SK-N-SH treated with all-trans-retinoic acid at 6 μM for 48 hours (cell line): ENCODE data around the gene PDS5B.
A peak's percentile ranks its signal among the peaks of the same experiment; 100 is the strongest.

Experiments used
- ATAC-seq: fragments of 200-7000 bp; cut with Tn5 transposase; 3 replicates; pipeline ENCODE4 v1.9.1; 2020; ENCODE audit warnings: mild to moderate bottlenecking, moderate library complexity
- ARNTL ChIP-seq: fragments of 450-650 bp; formaldehyde crosslinking; IDR thresholded peaks from 2 replicates; pipeline ENCODE4 v1.5.0; 2020; ENCODE audit warnings: low read depth, mild to moderate bottlenecking, moderate library complexity, borderline replicate concordance
- BACH2 ChIP-seq: fragments of 250-450 bp; sonication (Bioruptor Pico); IDR thresholded peaks from 2 replicates; pipeline ENCODE4 v1.9.0; 2021; ENCODE audit warnings: mild to moderate bottlenecking, borderline replicate concordance
- CREB5 ChIP-seq: fragments of 250-450 bp; sonication (Bioruptor Pico); IDR thresholded peaks from 2 replicates; pipeline ENCODE4 v1.5.1; 2020; ENCODE audit warnings: low read depth, mild to moderate bottlenecking, moderate library complexity
- CSDC2 ChIP-seq: fragments of 250-450 bp; sonication (Bioruptor Pico); IDR thresholded peaks from 2 replicates; pipeline ENCODE4 v1.5.0; 2020; ENCODE audit warnings: mild to moderate bottlenecking, moderate library complexity
- CSRNP3 ChIP-seq: fragments of 250-450 bp; sonication (Bioruptor Pico); IDR thresholded peaks from 2 replicates; pipeline ENCODE4 v1.5.1; 2021; ENCODE audit warnings: mild to moderate bottlenecking, moderate library complexity
- ESRRG ChIP-seq: fragments of 250-450 bp; sonication (Bioruptor Pico); IDR thresholded peaks from 2 replicates; pipeline ENCODE4 v1.6.1; 2021; ENCODE audit warnings: mild to moderate bottlenecking
- GLIS3 ChIP-seq: fragments of 250-450 bp; sonication (Bioruptor Pico); IDR thresholded peaks from 2 replicates; pipeline ENCODE4 v1.5.0; 2020; ENCODE audit warnings: mild to moderate bottlenecking, moderate library complexity
- ISL1 ChIP-seq: fragments of 250-450 bp; sonication (Bioruptor Pico); IDR thresholded peaks from 2 replicates; pipeline ENCODE4 v2.1.2; 2022; ENCODE audit warnings: mild to moderate bottlenecking, moderate library complexity
- OSR1 ChIP-seq: fragments of 250-450 bp; sonication (Bioruptor Pico); IDR thresholded peaks from 2 replicates; pipeline ENCODE4 v1.8.0; 2022; ENCODE audit warnings: moderate library complexity, mild to moderate bottlenecking, inconsistent platforms
- PATZ1 ChIP-seq: fragments of 250-450 bp; sonication (Bioruptor Pico); IDR thresholded peaks from 2 replicates; pipeline ENCODE4 v1.8.0; 2020; ENCODE audit warnings: mild to moderate bottlenecking, moderate library complexity, borderline replicate concordance
- PPARA ChIP-seq: fragments of 250-450 bp; sonication (Bioruptor Pico); IDR thresholded peaks from 2 replicates; pipeline ENCODE4 v1.5.0; 2020; ENCODE audit warnings: mild to moderate bottlenecking, borderline replicate concordance
- SNAI2 ChIP-seq: fragments of 250-450 bp; sonication (Bioruptor Pico); IDR thresholded peaks from 2 replicates; pipeline ENCODE4 v1.5.0; 2020; ENCODE audit warnings: mild to moderate bottlenecking, moderate library complexity
- TCF4 ChIP-seq: fragments of 250-450 bp; sonication (Bioruptor Pico); IDR thresholded peaks from 2 replicates; pipeline ENCODE4 v1.8.0; 2021; ENCODE audit warnings: mild to moderate bottlenecking, moderate library complexity, borderline replicate concordance
- TOX ChIP-seq: fragments of 250-450 bp; sonication (Bioruptor Pico); IDR thresholded peaks from 2 replicates; pipeline ENCODE4 v1.8.0; 2021; ENCODE audit warnings: mild to moderate bottlenecking, moderate library complexity, borderline replicate concordance
- TSHZ2 ChIP-seq: fragments of 250-450 bp; sonication (Bioruptor Pico); IDR thresholded peaks from 2 replicates; pipeline ENCODE4 v1.5.0; 2020; ENCODE audit warnings: mild to moderate bottlenecking, moderate library complexity
- ZC3H10 ChIP-seq: fragments of 250-450 bp; sonication (Bioruptor Pico); IDR thresholded peaks from 2 replicates; pipeline ENCODE4 v1.5.1; 2021; ENCODE audit warnings: mild to moderate bottlenecking, moderate library complexity
- ZFP3 ChIP-seq: fragments of 250-450 bp; sonication (Bioruptor Pico); IDR thresholded peaks from 2 replicates; pipeline ENCODE4 v1.5.0; 2020; ENCODE audit warnings: mild to moderate bottlenecking, moderate library complexity
- ZFP30 ChIP-seq: fragments of 450-650 bp; formaldehyde crosslinking; IDR thresholded peaks from 2 replicates; pipeline ENCODE4 v1.5.0; 2022; ENCODE audit warnings: mild to moderate bottlenecking, moderate library complexity
- ZNF565 ChIP-seq: fragments of 450-650 bp; formaldehyde crosslinking; conservative IDR thresholded peaks from 2 replicates; pipeline ENCODE4 v1.5.0; 2020; ENCODE audit warnings: low read depth, mild to moderate bottlenecking, moderate library complexity
- ZNF70 ChIP-seq: fragments of 450-650 bp; formaldehyde crosslinking; IDR thresholded peaks from 2 replicates; pipeline ENCODE4 v1.5.0; 2020; ENCODE audit warnings: mild to moderate bottlenecking, moderate library complexity
- ZNF8 ChIP-seq: fragments of 450-650 bp; formaldehyde crosslinking; IDR thresholded peaks from 2 replicates; pipeline ENCODE4 v1.5.0; 2020; ENCODE audit warnings: mild to moderate bottlenecking, moderate library complexity

The PDS5B gene

GRCh38 chr13:32638739-32639138 is 52.5 kb downstream of the PDS5B start:
- ATAC-seq = no peak
- TF ChIP-seq CSDC2 (CRISPR knock-in tag) = no peak
- no peak for TF ChIP-seq ISL1 (CRISPR knock-in tag)
- TF ChIP-seq BACH2 = no peak
- no peak for TF ChIP-seq ZFP3 (CRISPR knock-in tag)
- no peak for TF ChIP-seq PPARA (CRISPR knock-in tag)
- TF ChIP-seq SNAI2 (CRISPR knock-in tag) = no peak
- no peak for TF ChIP-seq TCF4 (CRISPR knock-in tag)
- no peak for TF ChIP-seq CREB5 (CRISPR knock-in tag)
- no peak for TF ChIP-seq CSRNP3 (CRISPR knock-in tag)
- TF ChIP-seq OSR1 = no peak
- TF ChIP-seq ZNF70 (CRISPR knock-in tag) = no peak
- no peak for TF ChIP-seq TOX (CRISPR knock-in tag)
- no peak for TF ChIP-seq PATZ1 (CRISPR knock-in tag)
- no peak for TF ChIP-seq ZFP30 (CRISPR knock-in tag)
- TF ChIP-seq TSHZ2 (CRISPR knock-in tag) = no peak
- TF ChIP-seq, all 23 proteins: peak for 0

GRCh38 chr13:32639502-32640105 is 53.4 kb downstream of the PDS5B start:
- ATAC-seq = peak; percentile 93
- TF ChIP-seq PPARA (CRISPR knock-in tag) (no peak), PATZ1 (CRISPR knock-in tag) (no peak), ARNTL (CRISPR knock-in tag) (no peak), ZNF70 (CRISPR knock-in tag) (no peak), GLIS3 (CRISPR knock-in tag) (no peak), TCF4 (CRISPR knock-in tag) (no peak), ZFP30 (CRISPR knock-in tag) (no peak), CSRNP3 (CRISPR knock-in tag) (no peak), TSHZ2 (CRISPR knock-in tag) (no peak), SNAI2 (CRISPR knock-in tag) (no peak), TOX (CRISPR knock-in tag) (no peak), ZNF565 (CRISPR knock-in tag) (no peak), ZNF8 (CRISPR knock-in tag) (no peak), ZC3H10 (CRISPR knock-in tag) (no peak), CREB5 (CRISPR knock-in tag) (no peak), ESRRG (CRISPR knock-in tag) (no peak), CSDC2 (CRISPR knock-in tag) (no peak)
